Nephron (organoid): ENCODE data around the gene HSD17B8.

Experiments used
- H3K27ac Mint-ChIP-seq, 3 experiments: 2 replicates each; pipeline ENCODE4 v1.8.0; 2020; ENCODE audit warnings: mixed read lengths in 3 of 3, mild to moderate bottlenecking in 2 of 3, moderate library complexity in 1 of 3
- H3K27me3 Mint-ChIP-seq: 2 replicates; pipeline ENCODE4 v1.8.0; 2021; ENCODE audit warnings: low read depth, mild to moderate bottlenecking, moderate library complexity, mixed read lengths
- H3K36me3 Mint-ChIP-seq: 2 replicates; pipeline ENCODE4 v1.8.0; 2020; ENCODE audit warnings: low read depth, mixed read lengths
- H3K4me1 Mint-ChIP-seq: 2 replicates; pipeline ENCODE4 v1.8.0; 2020; ENCODE audit warnings: mixed read lengths
- H3K4me3 Mint-ChIP-seq, 3 experiments: 2 replicates each; pipeline ENCODE4 v1.8.0; 2020; ENCODE audit warnings: mild to moderate bottlenecking in 3 of 3, mixed read lengths in 3 of 3, moderate library complexity in 2 of 3
- H3K9me3 Mint-ChIP-seq: 2 replicates; pipeline ENCODE4 v1.8.0; 2020; ENCODE audit warnings: mixed read lengths
- TF ChIP-seq, protein P1 (sequence below), 3 experiments: fragments of 200-600 bp; sonication (generic); IDR thresholded peaks; one replicate each; pipeline ENCODE4 v1.5.0; 2021; ENCODE audit warnings: antibody characterized with exemption in 3 of 3; ENCODE audit not compliant: unreplicated experiment in 3 of 3

Gene HSD17B8

DNA sequence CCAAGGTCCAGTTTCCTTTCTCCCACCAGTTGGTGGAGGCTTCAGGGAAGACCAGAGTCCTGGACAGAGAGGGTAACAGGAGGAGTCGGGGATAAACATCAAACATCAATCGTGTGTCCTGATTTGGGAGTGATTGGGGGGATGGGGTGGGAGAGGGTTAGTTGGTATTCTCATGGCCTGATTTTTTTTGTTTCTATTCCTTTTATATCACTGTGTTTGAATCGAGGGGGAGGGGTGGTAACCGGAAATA, 365 bp upstream of the HSD17B8 start:
- Mint-ChIP-seq H3K27me3 (no peaks in the 10 kb centered on the region), H3K4me3 (peak overlapping the region; percentile 99 to 100 (median 100)), H3K36me3 (peaks cover 35% of the 10 kb centered on the region), H3K27ac (peak overlapping the region; percentile 92 to 99 (median 97)), H3K9me3 (no peaks in the 10 kb centered on the region), H3K4me1 (peaks cover 62% of the 10 kb centered on the region)
- TF ChIP-seq, protein P1, sequence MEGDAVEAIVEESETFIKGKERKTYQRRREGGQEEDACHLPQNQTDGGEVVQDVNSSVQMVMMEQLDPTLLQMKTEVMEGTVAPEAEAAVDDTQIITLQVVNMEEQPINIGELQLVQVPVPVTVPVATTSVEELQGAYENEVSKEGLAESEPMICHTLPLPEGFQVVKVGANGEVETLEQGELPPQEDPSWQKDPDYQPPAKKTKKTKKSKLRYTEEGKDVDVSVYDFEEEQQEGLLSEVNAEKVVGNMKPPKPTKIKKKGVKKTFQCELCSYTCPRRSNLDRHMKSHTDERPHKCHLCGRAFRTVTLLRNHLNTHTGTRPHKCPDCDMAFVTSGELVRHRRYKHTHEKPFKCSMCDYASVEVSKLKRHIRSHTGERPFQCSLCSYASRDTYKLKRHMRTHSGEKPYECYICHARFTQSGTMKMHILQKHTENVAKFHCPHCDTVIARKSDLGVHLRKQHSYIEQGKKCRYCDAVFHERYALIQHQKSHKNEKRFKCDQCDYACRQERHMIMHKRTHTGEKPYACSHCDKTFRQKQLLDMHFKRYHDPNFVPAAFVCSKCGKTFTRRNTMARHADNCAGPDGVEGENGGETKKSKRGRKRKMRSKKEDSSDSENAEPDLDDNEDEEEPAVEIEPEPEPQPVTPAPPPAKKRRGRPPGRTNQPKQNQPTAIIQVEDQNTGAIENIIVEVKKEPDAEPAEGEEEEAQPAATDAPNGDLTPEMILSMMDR (IDR thresholded peaks at IDR 0.05; ENCODE audit: unreplicated experiment in 3 of 3) = no peak

DNA sequence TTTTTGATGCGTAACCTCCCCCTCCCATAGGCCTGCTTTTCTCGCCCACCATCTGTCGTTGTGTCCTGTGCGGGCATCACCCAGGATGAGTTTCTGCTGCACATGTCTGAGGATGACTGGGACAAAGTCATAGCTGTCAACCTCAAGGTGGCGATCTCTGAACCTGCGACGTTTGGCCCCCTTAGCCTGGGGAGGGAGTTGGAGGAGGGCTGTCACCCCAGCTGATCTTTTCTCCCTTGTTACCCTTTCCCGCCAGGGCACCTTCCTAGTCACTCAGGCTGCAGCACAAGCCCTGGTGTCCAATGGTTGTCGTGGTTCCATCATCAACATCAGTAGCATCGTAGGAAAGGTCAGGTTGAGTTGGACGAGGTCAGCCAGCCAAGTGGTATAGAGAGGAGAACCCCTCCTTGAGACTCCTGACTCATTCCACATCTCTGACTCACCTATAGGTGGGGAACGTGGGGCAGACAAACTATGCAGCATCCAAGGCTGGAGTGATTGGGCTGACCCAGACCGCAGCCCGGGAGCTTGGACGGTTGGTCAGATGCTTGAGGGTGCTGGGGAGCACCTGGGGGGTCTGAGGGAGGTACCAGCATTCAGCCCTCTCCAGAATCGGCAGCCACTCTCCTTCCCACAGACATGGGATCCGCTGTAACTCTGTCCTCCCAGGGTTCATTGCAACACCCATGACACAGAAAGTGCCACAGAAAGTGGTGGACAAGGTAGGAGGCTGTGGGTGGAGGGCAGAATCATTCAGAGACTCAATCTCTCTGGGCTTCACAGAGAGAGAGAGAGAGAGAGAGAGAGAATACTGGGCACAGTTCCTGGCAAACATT, 954 bp downstream of the HSD17B8 start:
- Mint-ChIP-seq H3K9me3 (no peaks in the 10 kb centered on the region), H3K27me3 (no peaks in the 10 kb centered on the region), H3K36me3 (peaks cover 46% of the 10 kb centered on the region), H3K4me1 (peaks cover 68% of the 10 kb centered on the region), H3K27ac (peak overlapping the region; percentile 51 to 95 (median 81)), H3K4me3 (peak overlapping the region; percentile 99 to 100 (median 100))
- TF ChIP-seq, protein P1 (IDR thresholded peaks at IDR 0.05; ENCODE audit: unreplicated experiment in 3 of 3) = no peak

DNA sequence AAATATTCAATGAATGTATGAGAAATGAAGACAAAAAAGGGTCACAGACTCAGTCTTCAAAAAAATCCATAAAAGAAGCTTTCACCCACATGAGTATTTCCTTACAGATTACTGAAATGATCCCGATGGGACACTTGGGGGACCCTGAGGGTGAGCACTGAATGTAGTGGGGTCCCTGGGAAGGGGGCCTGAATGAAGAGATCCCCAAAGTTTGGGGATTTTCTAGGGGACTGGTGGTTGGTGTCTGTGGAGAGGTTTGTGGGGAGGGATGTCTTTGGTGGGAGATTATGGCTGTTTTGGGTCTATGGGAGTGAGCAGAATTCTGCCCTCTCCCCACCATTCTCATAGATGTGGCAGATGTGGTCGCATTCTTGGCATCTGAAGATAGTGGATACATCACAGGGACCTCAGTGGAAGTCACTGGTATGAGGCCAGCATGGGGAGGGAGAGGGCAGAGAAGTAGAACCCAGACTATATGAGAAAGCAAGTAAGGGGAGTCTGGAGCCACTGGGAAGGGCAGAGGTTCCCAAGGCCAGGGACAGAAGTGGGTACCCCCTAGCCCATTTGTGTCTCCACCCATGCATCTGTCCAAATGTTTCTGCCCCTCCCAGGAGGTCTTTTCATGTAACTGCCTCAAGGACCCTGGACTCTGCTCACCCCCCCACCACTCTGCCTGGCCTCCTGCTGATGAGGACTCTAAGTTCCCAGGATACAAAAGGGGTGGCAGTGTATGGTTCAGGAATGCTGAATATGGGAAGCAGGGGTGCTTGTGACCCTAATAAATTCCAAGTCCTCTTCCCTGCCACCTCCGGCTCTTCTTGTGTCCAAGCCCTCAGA, 1.8 kb downstream of the HSD17B8 start:
- TF ChIP-seq, protein P1 (IDR thresholded peaks at IDR 0.05; ENCODE audit: unreplicated experiment in 3 of 3) = no peak
- Mint-ChIP-seq H3K36me3 (peaks cover 43% of the 10 kb centered on the region), H3K27ac (peak overlapping the region; percentile 51 to 95 (median 81)), H3K4me3 (peak overlapping the region; percentile 99 to 100 (median 100)), H3K9me3 (no peaks in the 10 kb centered on the region), H3K4me1 (peaks cover 60% of the 10 kb centered on the region), H3K27me3 (no peaks in the 10 kb centered on the region)

GRCh38 chr6:33206864-33207551, 2.6 kb downstream of the HSD17B8 start:
- Mint-ChIP-seq H3K4me3 (peak overlapping the region; percentile 99 to 100 (median 100)), H3K27ac (peak overlapping the region; percentile 92 to 97 (median 93)), H3K36me3 (peaks cover 39% of the 10 kb centered on the region), H3K4me1 (peaks cover 55% of the 10 kb centered on the region), H3K27me3 (no peaks in the 10 kb centered on the region), H3K9me3 (no peaks in the 10 kb centered on the region)
- TF ChIP-seq, protein P1 (IDR thresholded peaks at IDR 0.05; ENCODE audit: unreplicated experiment in 3 of 3) = no peak

GRCh38 chr6:33207552-33208090, 3.2 kb downstream of the HSD17B8 start:
- Mint-ChIP-seq H3K27me3 (no peaks in the 10 kb centered on the region), H3K4me3 (peak overlapping the region; percentile 94 to 99 (median 95)), H3K36me3 (peaks cover 37% of the 10 kb centered on the region), H3K9me3 (no peaks in the 10 kb centered on the region), H3K4me1 (peaks cover 55% of the 10 kb centered on the region), H3K27ac (peak overlapping the region; percentile 92 to 97 (median 93))
- TF ChIP-seq, protein P1 (IDR thresholded peaks at IDR 0.05; ENCODE audit: unreplicated experiment in 3 of 3) = no peak
